ENCODE measurements around the gene SOX2. TPM values are rescaled to one million over a fixed set of nuclear protein-coding genes. Genes with fewer than 3 reads are reported as not detected.

The SOX2 gene
- total and polyA plus RNA-seq, 2 of the 13 experiments (the other 11 are each of a cell fraction or from before 2014, with no cell fraction given) = not detected

DNA sequence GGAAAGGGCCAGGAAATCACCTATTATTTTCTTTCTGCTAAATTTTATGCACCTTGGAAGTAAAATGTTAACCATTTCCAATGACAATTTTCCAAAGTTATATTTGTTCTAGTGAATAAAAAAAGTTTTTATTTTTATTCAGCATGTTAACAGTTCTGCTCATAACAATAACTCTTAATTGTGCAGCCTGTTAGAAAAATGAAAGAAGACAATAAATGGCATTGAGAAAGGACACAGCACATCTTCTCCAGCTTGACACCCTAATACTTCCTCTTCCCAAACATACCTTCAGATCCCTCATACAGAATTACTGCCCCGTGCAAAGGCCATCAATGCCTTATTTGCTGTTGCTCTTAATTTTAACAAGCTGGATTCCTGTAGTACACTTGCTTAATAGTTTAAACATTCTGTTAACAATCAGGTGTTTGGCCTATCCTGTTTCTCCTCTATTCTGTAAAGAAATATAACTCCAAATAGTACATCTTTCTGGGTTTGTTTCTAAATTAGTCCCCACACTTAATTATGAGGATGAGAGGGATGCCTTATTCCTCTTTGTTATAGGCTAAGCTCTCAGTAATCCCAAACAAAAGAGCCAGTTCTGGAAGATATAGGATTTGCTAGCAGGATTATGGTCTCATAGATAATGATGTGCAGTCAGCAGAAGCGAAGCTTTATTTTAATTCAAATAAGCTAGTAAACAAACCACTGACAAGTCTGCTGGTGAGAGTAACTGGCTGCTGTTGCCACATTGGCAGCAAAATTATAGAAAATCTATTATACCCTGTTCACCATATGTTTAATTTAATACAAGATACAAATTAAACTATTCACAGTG, 19.2 kb upstream of the SOX2 start:
- Histone ChIP-seq H3K36me3 (replicated peaks in 1 of 2; ENCODE audit: control insufficient read depth in 1 of 2, insufficient read depth in 2 of 2, low read length in 2 of 2) (no peaks in the 10 kb centered on the region), H3K27ac (ENCODE audit: extremely low read length, insufficient read depth, low read length) (no peak overlapping the region), H3K9me3 (ENCODE audit: low read length) (no peaks in the 10 kb centered on the region), H3K27me3 (ENCODE audit: control insufficient read depth in 1 of 2, insufficient read depth in 2 of 2, low read length in 2 of 2) (peaks cover 3 to 12% of the 10 kb centered on the region in 2 experiments; a peak in 3 of 5 replicates), H3K4me3 (replicated peaks in 1 of 3; ENCODE audit: insufficient read depth in 1 of 3, low read depth in 2 of 3, low read length in 3 of 3) (no peak overlapping the region), H3K79me2 (ENCODE audit: insufficient read depth, low read length) (no peaks in the 10 kb centered on the region), H4K20me1 (ENCODE audit: insufficient read depth, low read length) (no peaks in the 10 kb centered on the region), H3K4me1 (ENCODE audit: insufficient read depth, low read length) (no peaks in the 10 kb centered on the region), H3K4me2 (ENCODE audit: low read depth, low read length) (no peak overlapping the region), H2AFZ (ENCODE audit: low read length) (no peak overlapping the region), H3K9ac (ENCODE audit: insufficient read depth, low read depth, low read length) (no peak overlapping the region)
- ChIA-PET CTCF (ENCODE audit: low intra/inter-chr PET ratio, low total read pairs) (no interaction called here), POLR2A (no interaction called here)
- DNase-seq (ENCODE audit: low spot score) (no peak), FAIRE-seq (no peak), ATAC-seq (no peak)
- TF ChIP-seq MYC (CRISPR knock-in tag; IDR thresholded peaks at IDR 0.05; ENCODE audit: borderline replicate concordance) = no peak
- TF ChIP-seq CBX1 (IDR thresholded peaks at IDR 0.05; ENCODE audit: low read depth) = no peak
- TF ChIP-seq HOXD1 (CRISPR knock-in tag; IDR thresholded peaks at IDR 0.05) = no peak
- no peak for TF ChIP-seq ZNF207 (IDR thresholded peaks at IDR 0.05; ENCODE audit: borderline replicate concordance)
- no peak for TF ChIP-seq SP1 (IDR thresholded peaks at IDR 0.05)
- no peak for TF ChIP-seq SP1 (CRISPR knock-in tag; IDR thresholded peaks at IDR 0.05)
- TF ChIP-seq, protein P1, sequence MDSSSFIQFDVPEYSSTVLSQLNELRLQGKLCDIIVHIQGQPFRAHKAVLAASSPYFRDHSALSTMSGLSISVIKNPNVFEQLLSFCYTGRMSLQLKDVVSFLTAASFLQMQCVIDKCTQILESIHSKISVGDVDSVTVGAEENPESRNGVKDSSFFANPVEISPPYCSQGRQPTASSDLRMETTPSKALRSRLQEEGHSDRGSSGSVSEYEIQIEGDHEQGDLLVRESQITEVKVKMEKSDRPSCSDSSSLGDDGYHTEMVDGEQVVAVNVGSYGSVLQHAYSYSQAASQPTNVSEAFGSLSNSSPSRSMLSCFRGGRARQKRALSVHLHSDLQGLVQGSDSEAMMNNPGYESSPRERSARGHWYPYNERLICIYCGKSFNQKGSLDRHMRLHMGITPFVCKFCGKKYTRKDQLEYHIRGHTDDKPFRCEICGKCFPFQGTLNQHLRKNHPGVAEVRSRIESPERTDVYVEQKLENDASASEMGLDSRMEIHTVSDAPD (CRISPR knock-in tag; IDR thresholded peaks at IDR 0.05) = no peak
- no peak for TF ChIP-seq XRCC5 (optimal IDR thresholded peaks at IDR 0.05; ENCODE audit: low read length)
- TF ChIP-seq MED8 (CRISPR knock-in tag; IDR thresholded peaks at IDR 0.05; ENCODE audit: insufficient replicate concordance) = no peak
- TF ChIP-seq HNRNPUL1 (IDR thresholded peaks at IDR 0.05; ENCODE audit: low read depth, low read length) = no peak
- TF ChIP-seq ZNF746 (CRISPR knock-in tag; IDR thresholded peaks at IDR 0.05) = no peak
- TF ChIP-seq ZNF547 (CRISPR knock-in tag; IDR thresholded peaks at IDR 0.05) = no peak
- no peak for TF ChIP-seq AGO1 (IDR thresholded peaks at IDR 0.05; ENCODE audit: low read depth, low read length, poor library complexity, severe bottlenecking)
- TF ChIP-seq NR0B2 (CRISPR knock-in tag; IDR thresholded peaks at IDR 0.05) = no peak
- TF ChIP-seq MIER3 (CRISPR knock-in tag; IDR thresholded peaks at IDR 0.05; ENCODE audit: borderline replicate concordance) = no peak
- intact Hi-C loops (cut with micrococcal nuclease; ENCODE audit: unreplicated experiment) = no loop called here
- in situ Hi-C loops (cut with HindIII; ENCODE audit: extremely low pct_ligation_motif_present, low pct_unique_long_range_greater_than_20kb) = no loop called here
- WGBS (ENCODE audit: low lambda C conversion rate) = 5% methylated on average over 2 of the region's 2 CpGs
- BruUV-seq (replicated peaks) = no TSS peak
